WTC11 (cell line): ENCODE data around the gene CDIP1. TPM values are rescaled to one million over a fixed set of nuclear protein-coding genes. Genes with fewer than 3 reads are reported as not detected.

Experiments used
- ATAC-seq: fragments of 200-7000 bp; cut with Tn5 transposase; 2 replicates; pipeline ENCODE4 v1.10.0; 2021; ENCODE audit warnings: mild to moderate bottlenecking, moderate library complexity
- CTCF ChIA-PET: fragments of 300-600 bp; sonication (Branson Sonifier 250); formaldehyde crosslinking; loops from one replicate; lab custom pipeline; 2021; ENCODE audit warnings: antibody characterized with exemption; lab: Charles Lee
- POLR2A ChIA-PET: fragments of 350-600 bp; sonication (Branson Sonifier 250); formaldehyde crosslinking; loops from one replicate; lab custom pipeline; 2021; ENCODE audit warnings: antibody characterized with exemption; lab: Charles Lee
- DNase-seq: peaks from one replicate; pipeline ENCODE4 v3.0.0; 2021; ENCODE audit warnings: low spot score
- H3K27ac Mint-ChIP-seq: 2 replicates; pipeline ENCODE4 v1.8.0; 2021; ENCODE audit warnings: mixed read lengths
- H3K27me3 Mint-ChIP-seq: 2 replicates; pipeline ENCODE4 v1.8.0; 2021; ENCODE audit warnings: low read depth, mild to moderate bottlenecking, moderate library complexity, mixed read lengths
- H3K36me3 Mint-ChIP-seq: 2 replicates; pipeline ENCODE4 v1.8.0; 2021; ENCODE audit warnings: mixed read lengths
- H3K4me1 Mint-ChIP-seq: 2 replicates; pipeline ENCODE4 v1.8.0; 2022; ENCODE audit warnings: mixed read lengths
- H3K4me3 Mint-ChIP-seq: 2 replicates; pipeline ENCODE4 v1.8.0; 2021; ENCODE audit warnings: mild to moderate bottlenecking, moderate library complexity, mixed read lengths
- H3K9me3 Mint-ChIP-seq: 2 replicates; pipeline ENCODE4 v1.8.0; 2021; ENCODE audit warnings: mixed read lengths
- ATF3 ChIP-seq: sonication (generic); formaldehyde crosslinking; conservative IDR thresholded peaks from 2 replicates; pipeline ENCODE4 v1.8.1; 2022; ENCODE audit warnings: mild to moderate bottlenecking, missing genetic modification reagents
- CBFB ChIP-seq: sonication (generic); formaldehyde crosslinking; IDR thresholded peaks from 2 replicates; pipeline ENCODE4 v1.8.1; 2022; ENCODE audit warnings: mild to moderate bottlenecking, low read depth, missing genetic modification reagents
- CREB1 ChIP-seq: sonication (generic); formaldehyde crosslinking; IDR thresholded peaks from 2 replicates; pipeline ENCODE4 v1.8.0; 2023; ENCODE audit warnings: mild to moderate bottlenecking, missing genetic modification reagents
- CREM ChIP-seq: sonication (generic); formaldehyde crosslinking; IDR thresholded peaks from 2 replicates; pipeline ENCODE4 v1.8.1; 2022; ENCODE audit warnings: mild to moderate bottlenecking, missing genetic modification reagents, moderate library complexity
- ESRRA ChIP-seq: sonication (generic); formaldehyde crosslinking; IDR thresholded peaks from 2 replicates; pipeline ENCODE4 v1.8.1; 2022; ENCODE audit warnings: mild to moderate bottlenecking, missing genetic modification reagents, borderline replicate concordance
- FOXJ3 ChIP-seq: sonication (generic); formaldehyde crosslinking; IDR thresholded peaks from 2 replicates; pipeline ENCODE4 v1.9.0; 2021; ENCODE audit warnings: missing genetic modification reagents, mild to moderate bottlenecking, borderline replicate concordance
- FOXK1 ChIP-seq: sonication (generic); formaldehyde crosslinking; IDR thresholded peaks from 2 replicates; pipeline ENCODE4 v1.8.0; 2022; ENCODE audit warnings: mild to moderate bottlenecking, moderate library complexity, missing genetic modification reagents
- FOXP1 ChIP-seq: sonication (generic); formaldehyde crosslinking; IDR thresholded peaks from 2 replicates; pipeline ENCODE4 v1.8.0; 2022; ENCODE audit warnings: missing genetic modification reagents, mild to moderate bottlenecking, moderate library complexity, borderline replicate concordance
- GABPB1 ChIP-seq: sonication (generic); formaldehyde crosslinking; IDR thresholded peaks from 2 replicates; pipeline ENCODE4 v1.8.1; 2023; ENCODE audit warnings: mild to moderate bottlenecking, missing genetic modification reagents
- KAT7 ChIP-seq: sonication (generic); formaldehyde crosslinking; IDR thresholded peaks from 2 replicates; pipeline ENCODE4 v1.8.1; 2023; ENCODE audit warnings: missing genetic modification reagents, mild to moderate bottlenecking, borderline replicate concordance
- MYBL2 ChIP-seq: sonication (generic); formaldehyde crosslinking; IDR thresholded peaks from 2 replicates; pipeline ENCODE4 v1.8.1; 2023; ENCODE audit warnings: mild to moderate bottlenecking, moderate library complexity, missing genetic modification reagents
- NR2C2 ChIP-seq: sonication (generic); formaldehyde crosslinking; IDR thresholded peaks from 2 replicates; pipeline ENCODE4 v1.8.0; 2022; ENCODE audit warnings: mild to moderate bottlenecking, missing genetic modification reagents
- PRDM15 ChIP-seq: sonication (generic); formaldehyde crosslinking; IDR thresholded peaks from 2 replicates; pipeline ENCODE4 v1.8.0; 2022; ENCODE audit warnings: missing genetic modification reagents
- RELA ChIP-seq: sonication (generic); formaldehyde crosslinking; IDR thresholded peaks from 2 replicates; pipeline ENCODE4 v1.8.1; 2022; ENCODE audit warnings: missing genetic modification reagents, mild to moderate bottlenecking, borderline replicate concordance
- SMAD3 ChIP-seq: sonication (generic); formaldehyde crosslinking; IDR thresholded peaks from 2 replicates; pipeline ENCODE4 v1.8.0; 2022; ENCODE audit warnings: missing genetic modification reagents, mild to moderate bottlenecking, borderline replicate concordance
- SMAD4 ChIP-seq: sonication (generic); formaldehyde crosslinking; IDR thresholded peaks from 2 replicates; pipeline ENCODE4 v1.8.0; 2022; ENCODE audit warnings: mild to moderate bottlenecking, missing genetic modification reagents
- TCF7 ChIP-seq: sonication (generic); formaldehyde crosslinking; IDR thresholded peaks from 2 replicates; pipeline ENCODE4 v1.8.0; 2022; ENCODE audit warnings: mild to moderate bottlenecking, low read depth, missing genetic modification reagents, moderate library complexity
- USF1 ChIP-seq: sonication (generic); formaldehyde crosslinking; IDR thresholded peaks from 2 replicates; pipeline ENCODE4 v1.8.0; 2022; ENCODE audit warnings: mild to moderate bottlenecking, missing genetic modification reagents
- USF2 ChIP-seq: sonication (generic); formaldehyde crosslinking; IDR thresholded peaks from 2 replicates; pipeline ENCODE4 v1.8.1; 2023; ENCODE audit warnings: mild to moderate bottlenecking, missing genetic modification reagents, moderate library complexity
- ZNF121 ChIP-seq: sonication (generic); formaldehyde crosslinking; IDR thresholded peaks from 2 replicates; pipeline ENCODE4 v1.8.0; 2023; ENCODE audit warnings: missing genetic modification reagents
- ZNF138 ChIP-seq: sonication (generic); formaldehyde crosslinking; conservative IDR thresholded peaks from 2 replicates; pipeline ENCODE4 v1.8.1; 2022; ENCODE audit warnings: mild to moderate bottlenecking, moderate library complexity, missing genetic modification reagents
- ZNF416 ChIP-seq: fragments of 250-450 bp; sonication (Bioruptor Pico); IDR thresholded peaks from 2 replicates; pipeline ENCODE4 v1.9.0; 2021; ENCODE audit warnings: mild to moderate bottlenecking, inconsistent platforms
- total RNA-seq: library from RNA; stranded (reverse); gene quantifications from 3 replicates; pipeline ENCODE4 v1.2.3, GENCODE V29; 2021
- TF ChIP-seq, protein P1 (sequence below): fragments of 250-450 bp; sonication (Bioruptor Pico); IDR thresholded peaks from 2 replicates; pipeline ENCODE4 v1.9.0; 2021; ENCODE audit warnings: mild to moderate bottlenecking
- TF ChIP-seq, protein P2 (sequence below): sonication (generic); formaldehyde crosslinking; IDR thresholded peaks from 2 replicates; pipeline ENCODE4 v1.8.1; 2023; ENCODE audit warnings: mild to moderate bottlenecking, missing genetic modification reagents, moderate library complexity

Gene CDIP1
- total RNA-seq, 1 experiment from 2014 or later, result 68.9 TPM

DNA sequence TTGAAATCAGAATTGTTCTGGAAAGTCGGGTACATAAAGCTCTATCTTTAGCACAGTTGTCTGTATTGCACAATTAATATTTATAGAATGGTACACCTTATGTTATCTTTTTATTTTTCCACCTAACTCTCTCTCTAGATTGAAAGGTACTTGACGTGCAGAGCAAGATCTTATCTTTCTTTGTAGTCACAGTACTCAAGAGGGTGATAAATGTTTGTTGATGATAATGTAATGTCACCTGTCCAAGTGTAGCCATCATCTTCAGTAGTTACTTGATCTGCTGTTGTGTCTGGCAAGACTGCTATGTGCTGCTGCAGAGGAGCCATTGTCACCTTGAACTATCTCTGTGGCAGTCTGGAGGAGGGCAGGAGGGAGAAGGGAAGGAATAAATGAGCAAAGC, 57.0 kb downstream of the CDIP1 start (continued):
- TF ChIP-seq ESRRA (CRISPR knock-in tag) (no peak), CREM (CRISPR knock-in tag) (no peak), FOXJ3 (CRISPR knock-in tag) (no peak), CBFB (no peak), FOXK1 (CRISPR knock-in tag) (no peak), PRDM15 (CRISPR knock-in tag) (no peak)
- TF ChIP-seq, protein P1, sequence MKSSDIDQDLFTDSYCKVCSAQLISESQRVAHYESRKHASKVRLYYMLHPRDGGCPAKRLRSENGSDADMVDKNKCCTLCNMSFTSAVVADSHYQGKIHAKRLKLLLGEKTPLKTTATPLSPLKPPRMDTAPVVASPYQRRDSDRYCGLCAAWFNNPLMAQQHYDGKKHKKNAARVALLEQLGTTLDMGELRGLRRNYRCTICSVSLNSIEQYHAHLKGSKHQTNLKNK (CRISPR knock-in tag), result no peak
- TF ChIP-seq, all 79 proteins: peak for 0

DNA sequence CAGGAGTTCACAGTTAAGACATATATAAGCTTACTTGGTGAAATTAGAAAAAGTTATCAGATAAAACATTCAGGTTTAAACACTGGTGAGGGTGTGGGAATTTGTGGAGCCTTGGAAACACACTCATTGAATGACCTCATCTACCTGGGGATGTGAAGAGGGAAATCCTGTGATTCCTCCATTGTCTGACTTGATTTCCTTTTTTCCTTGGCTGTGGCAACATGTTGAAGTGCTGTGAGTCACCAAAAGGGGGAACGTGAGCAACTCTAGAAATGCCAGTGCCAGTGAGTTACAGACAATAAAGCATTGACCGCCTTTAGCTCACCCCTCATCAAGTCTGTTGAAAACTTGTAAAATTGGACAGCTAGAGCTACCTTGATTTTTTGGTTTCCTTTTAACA, 60.6 kb downstream of the CDIP1 start:
- peak overlapping the region; percentile 18 for H3K4me3 Mint-ChIP-seq
- H3K9me3 Mint-ChIP-seq, result peaks cover 7% of the 10 kb centered on the region
- H3K27me3 Mint-ChIP-seq, result peaks cover 16% of the 10 kb centered on the region
- CTCF ChIA-PET, result interaction anchor here (0.7 to 2.7 kb wide), 12 partner anchors 9 to 173 kb away, joined by 3 to 11 read pairs (median 4); no protein-coding TSS in a partner anchor
- peaks cover 18% of the 10 kb centered on the region for H3K4me1 Mint-ChIP-seq
- TF ChIP-seq, protein P2, sequence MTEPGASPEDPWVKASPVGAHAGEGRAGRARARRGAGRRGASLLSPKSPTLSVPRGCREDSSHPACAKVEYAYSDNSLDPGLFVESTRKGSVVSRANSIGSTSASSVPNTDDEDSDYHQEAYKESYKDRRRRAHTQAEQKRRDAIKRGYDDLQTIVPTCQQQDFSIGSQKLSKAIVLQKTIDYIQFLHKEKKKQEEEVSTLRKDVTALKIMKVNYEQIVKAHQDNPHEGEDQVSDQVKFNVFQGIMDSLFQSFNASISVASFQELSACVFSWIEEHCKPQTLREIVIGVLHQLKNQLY (CRISPR knock-in tag), result no peak
- TF ChIP-seq FOXP1 (no peak), CREB1 (CRISPR knock-in tag) (no peak), ZNF121 (CRISPR knock-in tag) (no peak), USF1 (CRISPR knock-in tag) (no peak)
- ATAC-seq, result no peak
- H3K36me3 Mint-ChIP-seq, result peaks cover 7% of the 10 kb centered on the region
- no peak for DNase-seq
- POLR2A ChIA-PET, result interaction anchor here (0.7 kb wide), 2 partner anchors 61 to 107 kb away, joined by 3 to 5 read pairs; partner anchors contain the start of gene CDIP1
- no peak overlapping the region for H3K27ac Mint-ChIP-seq

DNA sequence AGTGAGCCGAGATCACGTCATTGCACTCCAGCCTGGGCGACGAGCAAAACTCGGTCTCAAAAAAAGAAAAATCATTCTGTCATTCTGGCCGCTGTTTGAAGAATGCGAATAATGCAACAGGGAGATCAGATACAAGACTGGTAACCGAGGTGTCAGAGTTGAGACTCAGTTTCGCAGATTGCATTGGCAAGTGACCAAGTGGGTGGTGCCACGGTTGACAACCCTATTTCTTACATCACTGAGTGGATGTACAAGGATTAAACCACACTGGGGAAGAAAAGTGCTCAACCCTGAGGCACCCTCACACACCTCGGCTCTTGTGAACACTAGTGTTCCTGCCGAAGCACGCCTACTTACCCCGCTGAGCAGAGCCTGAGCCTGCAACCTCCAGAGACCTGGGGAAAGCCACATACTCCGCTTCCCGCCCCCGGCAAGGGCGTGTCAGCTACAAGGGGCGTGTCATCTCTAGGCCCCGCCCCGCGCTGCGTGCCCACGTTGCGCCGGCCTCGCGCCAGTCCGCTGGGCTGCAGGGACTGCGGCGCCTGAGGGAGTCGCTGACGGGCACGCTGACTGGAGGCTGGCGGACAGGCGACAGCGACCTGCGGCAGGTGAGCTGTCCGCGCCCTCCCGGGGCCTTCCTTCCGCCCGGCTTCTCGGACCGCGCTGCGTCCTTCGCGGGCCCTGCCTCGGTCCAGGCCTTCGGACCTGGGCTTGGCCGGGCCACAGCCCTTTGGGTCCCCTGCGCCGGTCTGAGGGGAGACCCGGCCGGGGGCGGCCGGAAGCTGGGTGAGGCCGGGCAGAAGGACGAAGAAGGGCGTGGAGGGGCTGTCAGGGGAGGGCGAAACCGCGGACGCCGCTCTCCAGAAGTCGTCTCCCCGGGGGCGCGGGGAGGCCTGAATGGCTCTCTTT, 62.4 kb downstream of the CDIP1 start, which contains the start of gene HMOX2:
Gene HMOX2 (plus strand): TSS at position 519 of the 909 bp plus-strand sequence. CDS start 29,127 bp downstream, outside the sequence.
- peak; percentile 85 for ATAC-seq
- DNase-seq, result peak; percentile 96
- ChIA-PET POLR2A (interaction anchor here (0.5 to 1.3 kb wide), 10 partner anchors 14 to 473 kb away, joined by 3 to 5 read pairs (median 3); no protein-coding TSS in a partner anchor), CTCF (interaction anchor here (0.7 to 2.7 kb wide), 16 partner anchors 9 to 215 kb away, joined by 3 to 12 read pairs (median 4); partner anchors contain the start of genes CDIP1 and MGRN1)
- Mint-ChIP-seq H3K27ac (peak within 1 kb of the TSS; percentile 97), H3K4me1 (peaks cover 19% of the 10 kb centered on the region), H3K27me3 (peaks cover 16% of the 10 kb centered on the region), H3K4me3 (peak within 1 kb of the TSS; percentile 72), H3K9me3 (peaks cover 7% of the 10 kb centered on the region), H3K36me3 (peaks cover 8% of the 10 kb centered on the region)
- TF ChIP-seq TCF7, result 0 out of 2 replicates have a peak, but pooled peaks have one; percentile 29
- no peak for TF ChIP-seq ATF3 (CRISPR knock-in tag)
- TF ChIP-seq SMAD3 (CRISPR knock-in tag), result peak; percentile 97; the same call in 1 of the 2 replicates
- TF ChIP-seq SMAD4 (CRISPR knock-in tag), result no peak
- TF ChIP-seq USF2 (CRISPR knock-in tag), result peak; percentile 61
- TF ChIP-seq, protein P2 (CRISPR knock-in tag), result no peak
- peak; percentile 95 for TF ChIP-seq MYBL2 (CRISPR knock-in tag)
- TF ChIP-seq NR2C2 (CRISPR knock-in tag), result 0 out of 2 replicates have a peak, but pooled peaks have one; percentile 39
- TF ChIP-seq KAT7 (CRISPR knock-in tag), result peak; percentile 97; the same call in 1 of the 2 replicates
- no peak for TF ChIP-seq ZNF416
- peak; percentile 94; the same call in 1 of the 2 replicates for TF ChIP-seq RELA (CRISPR knock-in tag)
- peak; percentile 98 for TF ChIP-seq FOXK1 (CRISPR knock-in tag)
- TF ChIP-seq CREB1 (CRISPR knock-in tag), result peak; percentile 83
- TF ChIP-seq ZNF138 (CRISPR knock-in tag), result 0 out of 2 replicates have a peak, but pooled peaks have one; percentile 77
- peak; percentile 82 for TF ChIP-seq GABPB1 (CRISPR knock-in tag)
